K562 (cell line): ENCODE data around the gene TINAGL1. TPM values are rescaled to one million over a fixed set of nuclear protein-coding genes. Genes with fewer than 3 reads are reported as not detected.

ENCODE experiments used
- ATAC-seq: fragments of 200-7000 bp; cut with Tn5 transposase; 3 replicates; pipeline ENCODE4 v1.9.1; 2020; ENCODE audit warnings: moderate library complexity
- BruUV-seq: library from RNA; stranded (reverse); fragments of 400-500 nt; replicated peaks from 2 replicates; lab custom pipeline; 2021; lab: Mats Ljungman, UMichigan
- CTCF ChIA-PET: fragments of 300-600 bp; formaldehyde crosslinking; extraction: SDS; loops from one replicate; lab custom pipeline; 2021; ENCODE audit warnings: low intra/inter-chr PET ratio; lab: Yijun Ruan, JAX
- POLR2A ChIA-PET: fragments of 300-600, 350-650 bp; sonication (Branson Sonifier 250); formaldehyde crosslinking; extraction: SDS; loops from one replicate; lab custom pipeline; 2021; ENCODE audit warnings: antibody characterized with exemption, inconsistent platforms; lab: Yijun Ruan, JAX
- DNase-seq, 4 experiments: peaks; one replicate each; pipeline versions ENCODE4 v3.0.0 to v3.0.0-alpha.2; 2011 to 2018; ENCODE audit warnings: low spot score in 3 of 4, mixed read lengths in 3 of 4; ENCODE audit errors: extremely low read depth in 1 of 4
- FAIRE-seq: peaks from 2 replicates; lab custom pipeline; 2011; peaks lifted over from hg19 to GRCh38; lab: Jason Lieb, UNC
- H2AFZ ChIP-seq: 2 replicates; pipeline ENCODE4 v1.6.0; 2011; ENCODE audit warnings: low read depth, low read length, control low read depth, inconsistent platforms
- H3K27ac ChIP-seq: fragments of 200-600 bp; 3 replicates; pipeline ENCODE4 v1.8.0; 2011; ENCODE audit warnings: low read depth, mild to moderate bottlenecking, control low read depth, inconsistent platforms, low read length, moderate library complexity, mixed read lengths; ENCODE audit errors: extremely low read depth
- H3K27me3 ChIP-seq, 2 experiments: fragments of 300-600 bp in 1 of 2; 2 replicates in 1 of 2; 3 replicates in 1 of 2; pipeline versions ENCODE4 v1.6.0 to v1.8.0; 2011; ENCODE audit warnings: inconsistent platforms in 2 of 2, low read length in 2 of 2, mild to moderate bottlenecking in 1 of 2, mixed read lengths in 1 of 2, moderate library complexity in 1 of 2; ENCODE audit not compliant: control insufficient read depth in 2 of 2, insufficient read depth in 2 of 2
- H3K36me3 ChIP-seq: fragments of 300-600 bp; 3 replicates; pipeline ENCODE4 v1.8.0; 2011; ENCODE audit warnings: mild to moderate bottlenecking, low read length, inconsistent platforms; ENCODE audit not compliant: control insufficient read depth, insufficient read depth
- H3K4me1 ChIP-seq, 2 experiments: fragments of 200-600 bp in 1 of 2; replicated peaks in 1 of 2; 2 replicates in 1 of 2; 3 replicates in 1 of 2; pipeline versions ENCODE4 v1.5.1 to v1.8.0; 2011; ENCODE audit warnings: inconsistent platforms in 2 of 2, low read length in 2 of 2, mild to moderate bottlenecking in 1 of 2, mixed read lengths in 1 of 2, moderate library complexity in 1 of 2; ENCODE audit not compliant: control insufficient read depth in 2 of 2, insufficient read depth in 2 of 2
- H3K4me2 ChIP-seq: 2 replicates; pipeline ENCODE4 v1.6.1; 2011; ENCODE audit warnings: low read length, control low read depth, inconsistent platforms, mixed read lengths; ENCODE audit not compliant: insufficient read depth
- H3K4me3 ChIP-seq: fragments of 200-600 bp; sonication (generic), shearing (Covaris generic); 2 replicates; pipeline ENCODE4 v1.5.1; 2016; ENCODE audit warnings: control low read depth, inconsistent platforms
- H3K79me2 ChIP-seq: fragments of 200-600 bp; 3 replicates; pipeline ENCODE4 v1.8.0; 2011; ENCODE audit warnings: low read length, inconsistent platforms; ENCODE audit not compliant: control insufficient read depth, insufficient read depth
- H3K9ac ChIP-seq, 2 experiments: 2 replicates each; pipeline versions ENCODE4 v1.6.0 to v1.6.1; 2011; ENCODE audit warnings: low read depth in 2 of 2, low read length in 2 of 2, control low read depth in 1 of 2, inconsistent platforms in 1 of 2, mild to moderate bottlenecking in 1 of 2, mixed read lengths in 1 of 2; ENCODE audit not compliant: insufficient read depth in 1 of 2
- H3K9me1 ChIP-seq: one replicate; pipeline ENCODE4 v1.6.0; 2011; ENCODE audit warnings: inconsistent platforms, mild to moderate bottlenecking, low read length, moderate library complexity; ENCODE audit not compliant: control insufficient read depth, insufficient read depth
- H3K9me3 ChIP-seq: replicated peaks from 2 replicates; pipeline ENCODE4 v1.5.1; 2011; ENCODE audit warnings: low read depth, low read length, inconsistent platforms; ENCODE audit not compliant: control insufficient read depth, insufficient read depth
- H4K20me1 ChIP-seq: replicated peaks from 2 replicates; pipeline ENCODE4 v1.6.1; 2011; ENCODE audit warnings: low read length, inconsistent platforms, mixed read lengths; ENCODE audit not compliant: control insufficient read depth, insufficient read depth
- POLR2G ChIP-seq: fragments of 200-400 bp; formaldehyde crosslinking; IDR thresholded peaks from 2 replicates; pipeline ENCODE4 v1.6.1; 2017; ENCODE audit warnings: low read depth, mild to moderate bottlenecking, antibody characterized with exemption, low read length, moderate library complexity
- PRMT5 ChIP-seq: sonication (generic); formaldehyde crosslinking; IDR thresholded peaks from 2 replicates; pipeline ENCODE4 v1.5.0; 2020; ENCODE audit warnings: missing genetic modification reagents
- ZBTB40 ChIP-seq, 2 experiments: fragments of 450-650 bp in 1 of 2; sonication (generic) in 1 of 2; formaldehyde crosslinking in 1 of 2; IDR thresholded peaks; 2 replicates each; pipeline versions ENCODE4 v1.7.1 to v1.9.0; 2016 to 2022; ENCODE audit warnings: inconsistent platforms in 1 of 2, mild to moderate bottlenecking in 1 of 2, missing genetic modification reagents in 1 of 2
- ZNF384 ChIP-seq: IDR thresholded peaks from 2 replicates; pipeline ENCODE4 v1.6.1; 2012; ENCODE audit warnings: low read depth, low read length, improper control_type of control experiment
- WGBS: fragments of 100-300 bp; shearing (Covaris generic); methylation state at CpG from one replicate; pipeline ENCODE4 v1.1.6; 2016; ENCODE audit warnings: low coverage, mixed read lengths; ENCODE audit not compliant: insufficient coverage; ENCODE audit errors: missing lambda C conversion rate; 5-methylcytosine and 5-hydroxymethylcytosine counted together
- in situ Hi-C: fragments of 300-500 bp; cut with MboI; formaldehyde crosslinking; loops from 4 replicates; pipeline ENCODE4 v1.15.0; 2018; ENCODE audit warnings: inconsistent platforms, mixed read lengths
- intact Hi-C: fragments of 100-400 bp; cut with micrococcal nuclease; formaldehyde crosslinking; loops from 2 replicates; pipeline ENCODE4 v1.14.2; 2022
- polyA plus RNA-seq, 8 experiments: library from polyadenylated mRNA; depleted of rRNA in 4 of 8; stranded (reverse) in 5 of 8; unstranded in 3 of 8; fragments of >200 nt; fragmentation: Nextera tagmentation in 2 of 8; fragmentation: Illumina TruSeq in 1 of 8; extraction: Ambion mirVana in 2 of 8; extraction: Trizol in 1 of 8; gene quantifications; 2 replicates each; pipeline versions ENCODE4 v1.2.1 to v1.2.3, GENCODE V29; 2011 to 2014; ENCODE audit warnings: inconsistent platforms in 1 of 8, missing spikeins in 1 of 8
- total RNA-seq, 7 experiments: library from RNA; depleted of rRNA in 6 of 7; stranded (reverse); fragments of >200 nt in 6 of 7; fragmentation: Illumina TruSeq in 2 of 7; extraction: Trizol in 2 of 7; gene quantifications; 2 replicates each; pipeline versions ENCODE4 v1.2.1 to v1.2.3, GENCODE V29; 2011 to 2021; ENCODE audit warnings: low replicate concordance in 1 of 7

Gene TINAGL1
- total and polyA plus RNA-seq, 9 of the 15 experiments (the other 6 are each of a cell fraction or from before 2014, with no cell fraction given) = 0.04 to 1.2 (median 0.07) TPM; not detected in 4

GRCh38 chr1:31624309-31624708 is 48.0 kb downstream of the TINAGL1 start:
- intact Hi-C loops = no loop called here
- POLR2A ChIA-PET = no interaction called here
- ATAC-seq = no peak

DNA sequence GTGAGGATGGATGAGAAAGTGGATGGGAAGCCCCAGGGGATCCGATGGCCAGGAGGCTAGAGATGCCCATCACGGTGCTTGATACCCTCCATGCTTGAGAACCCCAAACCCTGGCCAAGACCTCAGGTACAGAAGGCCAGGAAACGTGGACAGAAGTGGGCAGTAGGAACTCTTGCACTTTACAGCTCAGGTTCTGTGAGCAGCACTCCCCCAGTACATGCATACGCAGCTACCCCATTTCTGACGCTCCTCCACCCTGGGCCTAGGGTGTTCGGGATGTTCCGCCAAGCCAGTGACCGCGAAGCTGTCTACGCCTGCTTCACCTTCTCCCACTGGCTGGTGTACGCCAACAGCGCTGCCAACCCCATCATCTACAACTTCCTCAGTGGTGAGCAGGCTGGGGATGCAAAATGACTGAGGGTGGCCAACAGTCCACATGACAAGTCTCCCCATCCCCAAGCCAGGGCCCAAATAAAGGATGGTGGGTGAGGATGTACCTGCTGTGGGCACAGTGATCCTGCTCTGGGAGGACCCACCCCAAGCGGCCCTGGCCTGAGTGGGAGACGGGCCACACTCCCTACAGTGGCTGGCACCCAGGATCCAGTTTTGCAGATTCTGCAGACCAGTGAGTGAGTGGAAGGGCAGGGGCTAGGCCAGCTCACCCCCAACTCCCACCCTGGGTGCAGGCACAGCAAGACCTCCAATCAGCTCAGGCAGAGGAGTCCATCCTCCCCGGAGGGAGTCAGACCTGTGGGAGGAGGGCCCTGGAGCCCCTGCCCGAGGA is 48.6 kb downstream of the TINAGL1 start:
- Histone ChIP-seq H3K9ac (no peak overlapping the region), H3K36me3 (peaks cover 20% of the 10 kb centered on the region; the same call in 2 of the 3 replicates), H3K4me1 (peaks cover 0 to 19% of the 10 kb centered on the region in 2 experiments; a peak in 3 of 5 replicates), H4K20me1 (peaks cover 9% of the 10 kb centered on the region; the same call in 1 of the 2 replicates), H3K27me3 (0 out of 5 replicates have a peak, but pooled peaks cover 0 to 6% of the 10 kb centered on the region in 2 experiments)
- no peak for ATAC-seq
- DNase-seq = no peak
- no peak for FAIRE-seq
- 57% methylated on average over 16 of the region's 16 CpGs for WGBS
- intact Hi-C loops = no loop called here
- TF ChIP-seq ZBTB40 (IDR thresholded peaks at IDR 0.05) (no peak), ZBTB40 (CRISPR knock-in tag; IDR thresholded peaks at IDR 0.05) (no peak), POLR2G (0 out of 2 replicates have a peak, but pooled peaks have one; percentile 27)
- TF ChIP-seq, all 486 proteins: peak for 1
- POLR2A ChIA-PET = interaction anchor here (6.4 kb wide), 1 partner anchor 14 kb away, joined by 47 read pairs; no protein-coding TSS in a partner anchor
- Histone ChIP-seq H3K27ac (no peak overlapping the region), H3K9me1 (no peaks in the 10 kb centered on the region), H3K4me3 (no peak overlapping the region), H3K4me2 (no peak overlapping the region), H3K9me3 (no peaks in the 10 kb centered on the region), H3K79me2 (no peaks in the 10 kb centered on the region), H2AFZ (no peak overlapping the region)
- CTCF ChIA-PET = no interaction called here
- no TSS peak for BruUV-seq
- in situ Hi-C loops = no loop called here

More at GRCh38 chr1:31624309-31624708, 48.0 kb downstream of the TINAGL1 start:
- CTCF ChIA-PET = no interaction called here
- H2AFZ ChIP-seq = no peak overlapping the region
- no peak overlapping the region for H3K27ac ChIP-seq
- H3K9me1 ChIP-seq = no peaks in the 10 kb centered on the region
- in situ Hi-C loops = no loop called here
- H3K36me3 ChIP-seq = peaks cover 14% of the 10 kb centered on the region; the same call in 2 of the 3 replicates
- no peak for FAIRE-seq
- H3K4me1 ChIP-seq = peaks cover 0 to 21% of the 10 kb centered on the region in 2 experiments; a peak in 3 of 5 replicates
- TF ChIP-seq PRMT5 (CRISPR knock-in tag) (no peak), ZNF384 (0 out of 2 replicates have a peak, but pooled peaks have one; percentile 18)
- TF ChIP-seq, all 486 proteins: peak for 1
- BruUV-seq = no TSS peak
- H3K4me2 ChIP-seq = no peak overlapping the region
- H3K4me3 ChIP-seq = no peak overlapping the region
- no peak overlapping the region for H3K9ac ChIP-seq
- peaks cover 0 to 12% of the 10 kb centered on the region in 2 experiments; a peak in 2 of 5 replicates for H3K27me3 ChIP-seq
- WGBS = 29% methylated on average over 5 of the region's 5 CpGs
- no peaks in the 10 kb centered on the region for H3K79me2 ChIP-seq
- H4K20me1 ChIP-seq = peaks cover 12% of the 10 kb centered on the region; the same call in 1 of the 2 replicates
- H3K9me3 ChIP-seq = no peaks in the 10 kb centered on the region
- no peak for DNase-seq
